ENCODE data around the gene SGK2.

The SGK2 gene

DNA sequence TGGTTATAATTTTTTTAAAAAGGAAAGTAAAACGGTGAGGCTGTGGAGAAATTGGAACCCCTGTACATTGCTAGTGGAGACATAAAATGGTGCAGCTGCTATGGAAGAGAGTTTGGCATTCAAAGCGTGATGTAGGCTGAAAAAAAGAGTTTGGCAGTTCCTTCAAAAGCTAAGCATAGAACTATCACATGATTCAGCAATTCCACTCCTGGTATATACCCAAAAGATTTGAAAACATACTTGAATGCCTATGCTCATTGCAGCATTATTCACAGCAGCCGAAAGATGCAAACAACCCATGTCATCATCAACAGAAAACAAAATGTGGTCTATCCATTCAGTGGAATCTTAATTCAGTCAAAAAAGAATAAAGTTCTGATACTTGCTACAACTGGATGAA, 4.5 kb upstream of the SGK2 start:
- H3K4me1 ChIP-seq (ENCODE audit: insufficient read depth, low read length): no peaks in the 10 kb centered on the region
- H3K4me2 ChIP-seq (ENCODE audit: insufficient read depth, low read length): no peak overlapping the region
- H3K36me3 ChIP-seq (ENCODE audit: insufficient read depth, low read length): no peaks in the 10 kb centered on the region
- DNase-seq (no peak), ATAC-seq (ENCODE audit: insufficient read depth, low read depth) (no peak)
- H3K9me3 ChIP-seq (ENCODE audit: insufficient read depth, low read length, severe bottlenecking): no peaks in the 10 kb centered on the region
- no peak overlapping the region for H3K27ac ChIP-seq (ENCODE audit: low read length)
- H4K20me1 ChIP-seq (ENCODE audit: insufficient read depth, low read length): no peaks in the 10 kb centered on the region; the same call in 1 of the 2 replicates
- H3K4me3 ChIP-seq (ENCODE audit: low read depth in 1 of 2, low read length in 2 of 2): no peak overlapping the region
- no peak for TF ChIP-seq EZH2 (IDR thresholded peaks at IDR 0.05; ENCODE audit: borderline replicate concordance, low read depth, low read length, severe bottlenecking)
- TF ChIP-seq, protein P1, sequence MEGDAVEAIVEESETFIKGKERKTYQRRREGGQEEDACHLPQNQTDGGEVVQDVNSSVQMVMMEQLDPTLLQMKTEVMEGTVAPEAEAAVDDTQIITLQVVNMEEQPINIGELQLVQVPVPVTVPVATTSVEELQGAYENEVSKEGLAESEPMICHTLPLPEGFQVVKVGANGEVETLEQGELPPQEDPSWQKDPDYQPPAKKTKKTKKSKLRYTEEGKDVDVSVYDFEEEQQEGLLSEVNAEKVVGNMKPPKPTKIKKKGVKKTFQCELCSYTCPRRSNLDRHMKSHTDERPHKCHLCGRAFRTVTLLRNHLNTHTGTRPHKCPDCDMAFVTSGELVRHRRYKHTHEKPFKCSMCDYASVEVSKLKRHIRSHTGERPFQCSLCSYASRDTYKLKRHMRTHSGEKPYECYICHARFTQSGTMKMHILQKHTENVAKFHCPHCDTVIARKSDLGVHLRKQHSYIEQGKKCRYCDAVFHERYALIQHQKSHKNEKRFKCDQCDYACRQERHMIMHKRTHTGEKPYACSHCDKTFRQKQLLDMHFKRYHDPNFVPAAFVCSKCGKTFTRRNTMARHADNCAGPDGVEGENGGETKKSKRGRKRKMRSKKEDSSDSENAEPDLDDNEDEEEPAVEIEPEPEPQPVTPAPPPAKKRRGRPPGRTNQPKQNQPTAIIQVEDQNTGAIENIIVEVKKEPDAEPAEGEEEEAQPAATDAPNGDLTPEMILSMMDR (IDR thresholded peaks at IDR 0.05; ENCODE audit: borderline replicate concordance, extremely low read depth, low read length, poor library complexity, severe bottlenecking): no peak
- peaks cover 3% of the 10 kb centered on the region for H3K27me3 ChIP-seq (ENCODE audit: insufficient read depth, low read length, poor library complexity)
- H2AFZ ChIP-seq (ENCODE audit: low read depth, low read length): no peak overlapping the region
- no peak overlapping the region for H3K9ac ChIP-seq (ENCODE audit: low read depth, low read length)
- H3K79me2 ChIP-seq (ENCODE audit: insufficient read depth, low read length): no peaks in the 10 kb centered on the region

DNA sequence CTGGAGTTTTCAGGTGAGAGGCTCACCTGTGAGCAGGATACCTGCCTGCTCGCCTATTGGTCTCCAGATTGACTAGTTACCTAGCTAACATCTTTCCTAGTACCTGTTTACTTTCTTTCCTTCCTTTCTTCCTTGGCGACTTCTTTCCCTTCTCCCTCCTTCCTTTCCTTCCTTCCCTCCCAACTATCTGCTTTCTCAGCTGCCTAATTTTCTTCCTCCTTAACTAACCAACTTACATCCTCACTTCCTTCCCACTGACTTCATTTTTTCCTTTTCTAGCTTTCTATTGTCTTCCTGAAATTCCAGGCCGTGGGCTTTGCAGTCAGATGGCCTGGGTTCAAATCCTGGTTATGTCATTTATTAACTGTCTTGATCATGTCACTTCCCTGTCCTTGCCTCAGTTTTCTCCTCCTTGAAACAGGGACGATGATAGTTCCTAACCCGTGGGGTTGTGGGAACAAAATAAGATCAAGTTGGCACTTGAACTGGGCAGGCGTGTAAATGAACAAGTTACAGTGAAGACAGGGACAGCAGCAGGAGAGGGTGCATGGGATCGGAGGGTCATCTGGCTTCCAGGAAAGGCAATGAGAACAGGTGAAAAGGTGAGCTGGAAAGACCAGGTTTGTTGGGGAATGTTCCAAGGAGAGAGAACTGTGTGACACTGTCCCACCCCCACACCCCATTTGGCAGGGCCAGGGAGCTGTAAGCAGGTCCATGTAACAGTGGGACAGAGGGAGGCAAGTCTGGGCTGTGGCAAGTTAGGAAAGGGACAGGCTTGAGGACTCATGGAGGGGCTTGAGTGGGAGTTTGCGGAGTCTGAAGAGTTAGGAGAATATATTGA, 540 bp downstream of the SGK2 start:
- TF ChIP-seq EZH2 (IDR thresholded peaks at IDR 0.05; ENCODE audit: borderline replicate concordance, low read depth, low read length, severe bottlenecking): no peak
- TF ChIP-seq, protein P1 (IDR thresholded peaks at IDR 0.05; ENCODE audit: borderline replicate concordance, extremely low read depth, low read length, poor library complexity, severe bottlenecking): no peak
- Histone ChIP-seq H3K27ac (ENCODE audit: low read length) (no peak overlapping the region), H2AFZ (ENCODE audit: low read depth, low read length) (no peak overlapping the region), H3K9ac (ENCODE audit: low read depth, low read length) (no peak overlapping the region), H3K27me3 (ENCODE audit: insufficient read depth, low read length, poor library complexity) (peaks cover 3% of the 10 kb centered on the region), H3K4me3 (ENCODE audit: low read depth in 1 of 2, low read length in 2 of 2) (no peak overlapping the region), H3K79me2 (ENCODE audit: insufficient read depth, low read length) (no peaks in the 10 kb centered on the region), H3K4me1 (ENCODE audit: insufficient read depth, low read length) (no peaks in the 10 kb centered on the region), H3K36me3 (ENCODE audit: insufficient read depth, low read length) (no peaks in the 10 kb centered on the region), H4K20me1 (ENCODE audit: insufficient read depth, low read length) (no peaks in the 10 kb centered on the region), H3K9me3 (ENCODE audit: insufficient read depth, low read length, severe bottlenecking) (no peaks in the 10 kb centered on the region), H3K4me2 (ENCODE audit: insufficient read depth, low read length) (no peak overlapping the region)
- DNase-seq (no peak), ATAC-seq (ENCODE audit: insufficient read depth, low read depth) (no peak)

DNA sequence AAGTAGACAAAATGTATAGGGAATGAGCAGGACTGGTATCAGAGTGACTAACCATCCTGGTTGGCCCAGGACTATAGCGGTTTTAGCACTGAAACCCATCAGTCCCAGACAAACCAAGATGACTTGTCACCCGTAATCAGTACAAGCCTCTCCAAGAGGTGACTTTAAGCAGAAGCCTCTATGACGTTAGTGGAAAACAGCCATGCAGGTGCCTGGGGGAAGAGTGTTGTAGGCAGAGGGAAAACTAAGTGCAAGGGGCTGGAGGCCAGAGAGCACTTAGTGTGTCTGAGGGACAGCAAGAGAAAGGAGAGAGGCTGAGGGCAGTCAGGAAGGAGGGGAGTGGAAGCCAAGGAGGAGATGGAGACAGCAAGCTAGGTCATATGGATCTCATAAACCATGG, 2.1 kb downstream of the SGK2 start:
- no peak overlapping the region for H3K27ac ChIP-seq (ENCODE audit: low read length)
- no peaks in the 10 kb centered on the region for H4K20me1 ChIP-seq (ENCODE audit: insufficient read depth, low read length)
- no peak overlapping the region for H3K4me3 ChIP-seq (ENCODE audit: low read depth in 1 of 2, low read length in 2 of 2)
- no peak overlapping the region for H2AFZ ChIP-seq (ENCODE audit: low read depth, low read length)
- H3K4me2 ChIP-seq (ENCODE audit: insufficient read depth, low read length): no peak overlapping the region
- H3K27me3 ChIP-seq (ENCODE audit: insufficient read depth, low read length, poor library complexity): peaks cover 3% of the 10 kb centered on the region
- no peak for ATAC-seq (ENCODE audit: insufficient read depth, low read depth)
- no peaks in the 10 kb centered on the region for H3K4me1 ChIP-seq (ENCODE audit: insufficient read depth, low read length)
- no peak for DNase-seq
- no peak overlapping the region for H3K9ac ChIP-seq (ENCODE audit: low read depth, low read length)
- H3K79me2 ChIP-seq (ENCODE audit: insufficient read depth, low read length): no peaks in the 10 kb centered on the region
- H3K9me3 ChIP-seq (ENCODE audit: insufficient read depth, low read length, severe bottlenecking): no peaks in the 10 kb centered on the region
- no peaks in the 10 kb centered on the region for H3K36me3 ChIP-seq (ENCODE audit: insufficient read depth, low read length)
- TF ChIP-seq EZH2 (IDR thresholded peaks at IDR 0.05; ENCODE audit: borderline replicate concordance, low read depth, low read length, severe bottlenecking): no peak
- TF ChIP-seq, protein P1 (IDR thresholded peaks at IDR 0.05; ENCODE audit: borderline replicate concordance, extremely low read depth, low read length, poor library complexity, severe bottlenecking): no peak
